ENCODE data around the gene CATSPERD. TPM values are rescaled to one million over a fixed set of nuclear protein-coding genes. Genes with fewer than 3 reads are reported as not detected.

CATSPERD gene
- total RNA-seq, 4 donors from 2014 or later = not detected

GRCh38 chr19:5782322-5782721, 61.9 kb downstream of the CATSPERD start:
- WGBS, 2 donors = 87 to 91% methylated on average over 3 to 5 of the region's 9 CpGs

GRCh38 chr19:5782945-5783919, 62.8 kb downstream of the CATSPERD start:
- WGBS, 2 donors = 69 to 73% methylated on average over 30 to 33 of the region's 48 CpGs
- Histone ChIP-seq H3K36me3 (peaks cover 0 to 57% (median 21%) of the 10 kb centered on the region in 3 donors), H3K27me3 (no peaks in the 10 kb centered on the region), H3K4me1 (no peaks in the 10 kb centered on the region), H3K27ac (no peak overlapping the region), H3K9me3 (no peaks in the 10 kb centered on the region), H3K4me3 (no peak overlapping the region)
- TF ChIP-seq EP300 (IDR thresholded peaks at IDR 0.05) = no peak
- no peak for TF ChIP-seq CTCF (IDR thresholded peaks at IDR 0.05)
- TF ChIP-seq POLR2A (IDR thresholded peaks at IDR 0.05) = no peak
- no peak for DNase-seq (ENCODE audit: low spot score in 2 of 2)

More at GRCh38 chr19:5782322-5782721, 61.9 kb downstream of the CATSPERD start:
- Histone ChIP-seq H3K9me3 (no peaks in the 10 kb centered on the region), H3K4me3 (no peak overlapping the region), H3K4me1 (no peaks in the 10 kb centered on the region), H3K36me3 (peaks cover 0 to 48% (median 12%) of the 10 kb centered on the region in 3 donors), H3K27me3 (no peaks in the 10 kb centered on the region), H3K27ac (no peak overlapping the region)
- no peak for DNase-seq (ENCODE audit: low spot score in 2 of 2)
- TF ChIP-seq EP300 (IDR thresholded peaks at IDR 0.05) (no peak), POLR2A (IDR thresholded peaks at IDR 0.05) (no peak), CTCF (IDR thresholded peaks at IDR 0.05) (no peak)

GRCh38 chr19:5784581-5785147, 64.2 kb downstream of the CATSPERD start, which contains the start of gene PRR22:
TSS of gene PRR22 (minus strand) at chr19:5784746. CDS start at chr19:5784660, 86 bp downstream.
- no peak within 1 kb of the TSS for H3K4me3 ChIP-seq
- H3K36me3 ChIP-seq = peaks cover 3 to 71% (median 21%) of the 10 kb centered on the region in 3 donors
- H3K4me1 ChIP-seq = peaks cover 0 to under 1% (median 0%) of the 10 kb centered on the region in 4 donors
- no peak within 1 kb of the TSS for H3K27ac ChIP-seq
- no peak for DNase-seq (ENCODE audit: low spot score in 2 of 2)
- H3K9me3 ChIP-seq = no peaks in the 10 kb centered on the region
- TF ChIP-seq CTCF (IDR thresholded peaks at IDR 0.05) = no peak
- TF ChIP-seq POLR2A (IDR thresholded peaks at IDR 0.05) = no peak
- no peak for TF ChIP-seq EP300 (IDR thresholded peaks at IDR 0.05)
- 90 to 91% methylated on average over 15 of the region's 15 CpGs for WGBS, 2 donors
- H3K27me3 ChIP-seq = no peaks in the 10 kb centered on the region

GRCh38 chr19:5785423-5785822, 65.0 kb downstream of the CATSPERD start:
- no peak for TF ChIP-seq POLR2A (IDR thresholded peaks at IDR 0.05)
- TF ChIP-seq CTCF (IDR thresholded peaks at IDR 0.05) = no peak
- no peak for TF ChIP-seq EP300 (IDR thresholded peaks at IDR 0.05)

More at GRCh38 chr19:5785423-5785822, 65.0 kb downstream of the CATSPERD start:
- no peak overlapping the region for H3K4me3 ChIP-seq
- WGBS, 2 donors = 89 to 95% methylated on average over 15 to 25 of the region's 37 CpGs
- peaks cover 3 to 75% (median 21%) of the 10 kb centered on the region in 3 donors for H3K36me3 ChIP-seq
- no peaks in the 10 kb centered on the region for H3K27me3 ChIP-seq
- no peaks in the 10 kb centered on the region for H3K9me3 ChIP-seq
- DNase-seq (ENCODE audit: low spot score in 2 of 2) = no peak
- no peak overlapping the region for H3K27ac ChIP-seq
- peaks cover 0 to 8% (median 2%) of the 10 kb centered on the region in 4 donors for H3K4me1 ChIP-seq
